ELR (cell line): ENCODE data around the gene FAF1.
"Not testable (repeated sequence)": the region's sequence is repeated elsewhere in the genome, so short reads cannot be mapped to it uniquely, and the experiment has no call there.

Experiments used
- DNase-seq: peaks from one replicate; pipeline ENCODE4 v3.0.0-alpha.2; 2015; ENCODE audit warnings: low read depth

FAF1 gene

DNA sequence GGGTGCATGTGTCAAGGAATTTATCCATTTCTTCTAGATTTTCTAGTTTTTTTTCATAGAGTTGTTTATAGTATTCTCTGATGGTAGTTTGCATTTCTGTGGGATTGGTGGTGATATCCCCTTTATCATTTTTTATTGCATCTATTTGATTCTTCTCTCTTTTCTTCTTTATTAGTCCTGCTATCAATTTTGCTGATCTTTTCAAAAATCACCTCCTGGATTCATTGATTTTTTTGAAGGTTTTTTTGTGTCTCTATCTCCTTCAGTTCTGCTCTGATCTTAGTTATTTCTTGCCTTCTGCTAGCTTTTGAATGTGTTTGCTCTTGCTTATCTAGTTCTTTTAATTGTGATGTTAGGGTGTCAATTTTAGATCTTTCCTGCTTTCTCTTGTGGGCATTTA lies 52.5 kb downstream of the FAF1 start:
- DNase-seq = not testable (repeated sequence)

DNA sequence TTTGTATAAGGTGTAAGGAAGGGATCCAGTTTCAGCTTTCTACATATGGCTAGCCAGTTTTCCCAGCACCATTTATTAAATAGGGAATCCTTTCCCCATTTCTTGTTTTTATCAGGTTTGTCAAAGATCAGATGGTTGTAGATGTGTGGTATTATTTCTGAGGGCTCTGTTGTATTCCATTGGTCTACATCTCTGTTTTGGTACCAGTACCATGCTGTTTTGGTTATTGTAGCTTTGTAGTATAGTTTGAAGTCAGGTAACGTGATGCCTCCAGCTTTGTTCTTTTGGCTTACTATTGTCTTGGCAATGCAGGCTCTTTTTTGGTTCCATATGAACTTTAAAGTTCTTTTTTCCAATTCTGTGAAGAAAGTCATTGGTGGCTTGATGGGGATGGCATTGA lies 54.0 kb downstream of the FAF1 start:
- not testable (repeated sequence) for DNase-seq

DNA sequence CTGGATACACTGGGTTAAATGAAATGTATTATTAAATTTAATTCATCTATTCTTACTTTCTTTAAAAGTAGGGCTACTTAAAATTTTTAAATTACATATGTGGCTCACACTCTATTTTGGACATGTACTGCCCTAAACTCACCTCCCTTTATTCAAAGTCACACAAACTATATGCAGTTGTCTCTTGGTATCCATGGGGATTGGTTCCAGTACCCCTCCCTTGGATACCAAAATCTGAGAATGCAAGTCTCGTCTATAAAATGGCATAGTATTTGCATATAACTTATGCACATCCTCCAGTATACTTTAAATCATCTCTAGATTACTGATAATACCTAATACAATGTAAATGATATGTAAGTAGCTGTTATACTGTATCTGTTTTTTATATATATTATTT lies 57.6 kb downstream of the FAF1 start:
- DNase-seq = no peak

DNA sequence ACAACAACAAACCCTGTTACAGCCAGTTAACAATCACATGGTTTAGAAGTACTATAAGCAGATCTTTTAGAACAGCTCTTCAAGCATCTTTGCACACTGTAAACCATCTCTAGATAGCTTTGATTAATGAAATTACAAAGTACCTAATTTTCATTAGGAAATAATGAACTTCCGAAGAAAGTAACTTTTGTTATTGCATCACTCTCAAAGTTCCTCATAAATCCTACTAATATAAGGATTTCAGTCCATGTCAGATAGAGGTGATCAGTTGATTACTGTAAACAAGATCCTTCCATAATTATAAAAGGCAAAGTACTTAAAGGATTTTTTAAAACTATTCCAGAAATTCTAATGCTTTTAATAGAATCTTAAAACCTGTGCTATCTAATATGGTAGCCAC lies 58.2 kb downstream of the FAF1 start:
- no peak for DNase-seq

DNA sequence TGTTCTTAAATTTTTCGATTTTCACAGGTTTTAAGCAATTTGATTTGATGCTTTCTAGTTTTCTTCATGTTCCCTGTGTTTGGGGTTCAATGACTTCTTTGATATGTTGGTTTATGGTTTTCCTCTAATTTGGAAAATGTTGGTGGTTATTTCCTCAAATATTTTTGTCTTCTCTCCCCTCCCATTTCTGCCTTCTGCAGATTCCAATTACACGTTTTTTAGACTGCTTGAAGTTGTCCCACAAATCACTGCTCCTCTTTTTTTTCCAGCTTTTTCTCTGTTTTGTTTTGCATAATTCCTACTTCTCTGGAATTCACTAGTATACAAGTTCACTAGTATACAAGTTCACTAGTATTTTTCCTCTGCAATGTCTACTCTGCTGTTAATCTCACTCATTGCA lies 61.3 kb downstream of the FAF1 start:
- no peak for DNase-seq

DNA sequence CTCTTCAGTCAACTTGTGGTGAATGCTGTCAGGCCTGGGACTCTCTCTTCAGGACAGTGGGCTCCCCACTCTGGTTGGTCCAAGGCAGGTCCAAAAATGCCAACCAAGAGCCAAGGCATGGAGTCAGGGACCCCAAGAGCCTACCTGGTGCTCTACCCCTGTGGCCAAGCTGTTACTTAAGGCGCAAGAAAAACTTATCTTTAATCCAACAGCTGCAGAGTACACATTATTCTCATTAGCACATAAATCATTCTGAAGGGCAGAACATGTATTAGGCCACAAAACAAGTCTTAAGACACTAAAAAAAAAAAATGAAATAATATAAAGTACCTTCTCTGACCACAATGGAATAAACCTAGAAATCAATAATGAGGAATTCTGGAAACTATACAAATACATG lies 65.7 kb downstream of the FAF1 start:
- DNase-seq = no peak

DNA sequence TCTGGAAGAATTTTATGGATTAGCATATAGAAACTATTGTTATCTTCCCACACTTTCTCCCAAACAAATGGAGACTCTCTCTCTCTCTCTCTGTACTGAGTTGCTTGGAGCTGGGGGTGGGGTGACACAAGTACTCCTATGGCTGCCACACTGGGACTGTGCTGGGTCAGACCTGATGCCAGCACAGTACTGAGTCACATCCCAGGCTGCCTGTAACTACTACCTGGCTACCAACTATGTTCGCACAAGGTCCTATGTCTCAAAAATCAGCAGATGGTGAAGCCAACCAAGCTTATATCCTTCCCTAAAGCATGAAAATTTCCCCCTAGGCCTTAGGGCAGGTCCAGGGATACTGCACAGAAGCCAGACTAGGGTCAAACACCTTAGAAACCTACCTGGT lies 66.6 kb downstream of the FAF1 start:
- no peak for DNase-seq

DNA sequence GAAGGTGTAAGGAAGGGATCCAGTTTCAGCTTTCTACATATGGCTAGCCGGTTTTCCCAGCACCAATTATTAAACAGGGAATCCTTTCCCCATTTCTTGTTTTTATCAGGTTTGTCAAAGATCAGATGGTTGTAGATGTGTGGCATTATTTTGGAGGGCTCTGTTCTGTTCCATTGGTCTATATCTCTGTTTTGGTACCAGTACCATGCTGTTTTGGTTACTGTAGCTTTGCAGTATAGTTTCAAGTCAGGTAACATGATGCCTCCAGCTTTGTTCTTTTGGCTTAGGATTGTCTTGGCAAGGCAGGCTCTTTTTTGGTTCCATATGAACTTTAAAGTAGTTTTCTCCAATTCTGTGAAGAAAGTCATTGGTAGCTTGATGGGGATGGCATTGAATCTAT lies 72.5 kb downstream of the FAF1 start:
- DNase-seq = not testable (repeated sequence)

DNA sequence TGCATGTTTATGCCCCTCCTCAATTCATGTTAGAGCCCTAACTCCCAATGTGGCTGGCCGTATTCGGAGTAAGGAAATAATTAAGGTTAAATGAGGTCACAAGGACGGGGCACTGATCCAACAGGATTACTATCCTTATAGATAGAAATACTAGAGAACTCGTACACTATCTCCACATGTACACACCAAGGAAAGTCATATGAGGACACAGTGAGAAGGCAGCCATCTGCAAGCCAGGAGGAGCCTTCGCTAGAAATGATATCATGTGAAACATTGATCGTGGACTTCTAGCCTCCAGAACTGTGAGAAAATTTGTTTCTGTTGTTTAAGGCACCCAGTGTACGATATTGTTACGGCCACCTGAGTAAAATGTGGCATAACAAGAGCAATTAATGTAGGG lies 79.7 kb downstream of the FAF1 start:
- DNase-seq = no peak

DNA sequence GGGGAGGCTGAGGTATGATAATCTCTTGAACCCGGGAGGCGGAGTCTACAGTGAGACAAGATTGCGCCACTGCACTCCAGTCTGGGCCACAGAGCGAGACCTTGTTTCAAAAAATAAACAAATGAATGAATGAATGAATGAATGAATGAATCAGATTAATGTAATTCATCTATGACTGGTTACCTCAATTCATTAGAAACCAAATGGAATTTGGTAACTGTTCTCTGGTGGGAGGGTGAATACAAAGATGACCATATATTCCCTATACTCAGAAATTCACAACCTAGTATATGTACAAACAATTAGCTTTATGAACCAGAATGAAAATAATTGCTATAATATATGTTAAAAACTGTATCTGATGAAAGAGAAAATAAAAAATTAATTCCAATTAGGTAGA lies 80.9 kb downstream of the FAF1 start:
- DNase-seq = no peak

DNA sequence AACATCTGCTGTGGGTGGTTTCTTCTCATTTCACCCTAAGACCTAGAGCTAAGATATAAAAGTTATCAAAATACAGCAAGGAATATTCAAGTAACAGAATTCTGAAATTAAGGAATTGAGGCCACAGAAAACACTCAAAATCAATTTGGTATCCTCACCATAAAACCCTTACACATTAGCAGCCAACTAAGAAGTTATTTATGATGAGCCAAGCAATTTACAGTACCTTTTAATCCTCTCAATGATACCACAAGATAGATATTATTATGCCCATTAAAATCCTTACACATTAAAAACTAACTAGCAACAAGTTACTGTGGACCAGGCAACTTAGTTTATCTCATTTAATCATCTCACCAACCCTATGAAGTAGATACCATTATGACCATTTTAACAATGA lies 81.6 kb downstream of the FAF1 start:
- no peak for DNase-seq

DNA sequence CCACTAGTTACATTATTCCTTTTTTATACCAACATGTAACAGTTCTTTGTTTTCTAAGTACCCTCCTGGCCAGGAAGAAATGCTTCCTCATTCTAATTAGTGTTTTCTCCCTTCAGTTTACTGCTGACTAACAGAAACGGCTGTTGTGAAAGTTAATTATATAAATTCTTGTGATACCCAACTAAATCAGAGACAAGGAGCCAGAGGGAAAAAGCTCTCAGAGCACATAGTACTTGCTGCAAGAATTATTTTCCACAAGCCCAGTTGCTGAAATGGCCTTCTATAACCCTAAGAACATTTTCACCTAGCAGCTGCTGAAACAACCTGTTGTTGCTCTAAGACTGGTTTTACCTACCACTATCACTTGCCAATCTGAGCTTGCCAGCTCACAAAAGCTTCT lies 82.4 kb downstream of the FAF1 start:
- DNase-seq = no peak

DNA sequence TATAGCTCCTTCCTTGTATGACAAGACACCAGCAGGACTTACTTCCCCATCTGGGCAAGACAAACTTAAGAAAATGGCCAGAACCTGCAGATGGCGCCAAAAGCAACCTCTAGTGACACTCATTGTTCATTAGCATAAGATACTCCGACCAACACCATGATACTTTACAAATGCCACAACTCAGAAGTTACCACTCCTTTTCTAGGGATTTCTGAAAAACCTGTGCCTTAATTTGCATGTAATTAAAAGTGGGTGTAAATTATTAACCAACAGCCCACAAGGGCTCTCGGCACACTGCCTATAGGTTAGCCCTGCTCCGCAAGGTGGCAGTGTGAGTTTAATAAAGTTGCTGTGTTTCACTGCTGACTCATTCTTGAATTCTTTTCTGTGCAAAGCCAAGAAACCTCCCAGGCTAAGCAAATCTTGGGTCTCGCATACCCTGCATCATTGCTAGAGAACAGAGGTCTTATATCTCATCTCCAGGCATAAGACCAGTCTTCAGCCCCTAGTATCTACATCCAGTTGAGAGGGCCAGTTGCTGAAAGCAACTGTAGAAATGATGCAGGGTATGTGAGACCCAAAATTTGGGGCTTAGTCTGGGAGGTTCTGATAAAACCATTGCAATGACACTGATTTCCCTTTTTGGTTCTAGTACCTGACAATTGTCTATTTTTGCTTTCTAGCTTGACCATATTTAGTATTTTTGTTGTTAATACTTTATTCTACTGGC lies 86.4 kb downstream of the FAF1 start:
- peak; percentile 65 for DNase-seq

DNA sequence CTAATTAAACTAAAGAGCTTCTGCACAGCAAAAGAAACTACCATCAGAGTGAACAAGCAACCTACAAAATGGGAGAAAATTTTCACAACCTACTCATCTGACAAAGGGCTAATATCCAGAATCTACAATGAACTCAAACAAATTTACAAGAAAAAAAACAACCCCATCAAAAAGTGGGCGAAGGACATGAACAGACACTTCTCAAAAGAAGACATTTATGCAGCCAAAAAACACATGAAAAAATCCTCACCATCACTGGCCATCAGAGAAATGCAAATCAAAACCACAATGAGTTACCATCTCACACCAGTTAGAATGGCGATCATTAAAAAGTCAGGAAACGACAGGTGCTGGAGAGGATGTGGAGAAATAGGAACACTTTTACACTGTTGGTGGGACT lies 95.2 kb downstream of the FAF1 start:
- not testable (repeated sequence) for DNase-seq

DNA sequence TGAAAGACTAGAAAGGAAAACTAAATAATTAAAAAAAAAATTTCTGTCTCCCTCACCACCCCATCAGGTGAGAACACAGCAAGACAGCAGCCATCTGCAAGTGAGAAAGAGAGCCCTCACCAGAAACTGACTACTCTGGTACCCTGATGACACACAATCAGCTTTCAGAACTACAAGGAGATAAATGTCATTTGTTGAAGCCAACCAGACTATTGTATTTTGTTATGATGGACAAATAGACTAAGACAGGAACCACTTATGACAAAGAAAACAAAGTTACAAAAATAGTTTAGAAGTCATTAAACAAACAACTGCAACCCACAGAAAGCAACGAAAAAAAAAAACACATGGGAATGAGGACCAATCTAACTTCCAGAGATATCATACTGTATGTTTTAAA lies 98.3 kb downstream of the FAF1 start:
- no peak for DNase-seq

DNA sequence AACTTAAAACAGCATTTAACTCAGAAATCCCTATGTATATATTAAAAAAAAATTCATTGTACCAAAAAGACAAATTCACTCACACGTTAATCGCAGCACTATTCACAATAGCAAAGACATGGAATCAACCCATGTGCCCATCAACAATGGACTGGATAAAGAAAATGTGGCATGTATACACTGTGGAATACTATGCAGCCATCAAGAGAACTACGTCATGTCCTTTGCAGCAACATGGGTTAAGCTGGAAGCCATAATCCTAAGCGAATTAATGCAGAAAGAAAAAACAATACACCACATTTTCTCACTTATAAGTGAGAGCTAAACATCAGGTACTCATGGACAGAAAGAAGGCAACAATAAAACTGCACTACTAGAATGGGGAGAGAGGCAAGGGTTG lies 99.4 kb downstream of the FAF1 start:
- DNase-seq = no peak

DNA sequence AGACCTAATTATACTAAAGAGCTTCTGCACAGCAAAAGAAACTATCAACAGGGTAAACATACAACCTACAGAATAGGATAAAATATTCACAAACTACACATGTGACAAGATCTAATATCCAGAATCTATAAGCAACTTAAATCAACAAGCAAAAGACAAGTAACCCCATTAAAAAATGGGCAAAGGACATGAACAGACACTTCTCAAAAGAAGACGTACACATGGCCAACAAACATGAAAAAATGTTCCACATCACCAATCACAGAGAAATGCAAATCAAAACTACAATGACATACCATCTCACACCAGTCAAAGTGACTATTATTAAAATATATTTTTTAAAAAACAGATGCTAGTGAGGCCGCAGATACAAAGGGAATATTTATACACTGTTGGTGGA lies 99.8 kb downstream of the FAF1 start:
- no peak for DNase-seq

DNA sequence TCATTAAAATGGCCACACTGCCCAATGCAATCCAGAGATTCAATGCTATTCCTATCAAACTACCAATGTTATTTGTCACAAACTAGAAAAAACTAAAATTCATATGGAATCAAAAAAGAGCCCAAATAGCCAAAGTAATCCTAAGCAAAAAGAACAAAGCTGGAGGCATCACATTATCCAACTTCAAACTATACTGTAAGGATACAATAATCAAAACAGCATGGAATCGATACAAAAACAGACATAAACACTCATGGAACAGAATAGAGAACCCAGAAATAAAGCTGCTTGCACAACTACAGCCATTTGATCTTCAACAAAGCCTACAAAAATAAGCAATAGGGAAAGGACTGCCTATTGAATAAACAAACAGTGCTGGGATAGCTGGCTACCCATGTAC lies 100.4 kb downstream of the FAF1 start:
- no peak for DNase-seq

DNA sequence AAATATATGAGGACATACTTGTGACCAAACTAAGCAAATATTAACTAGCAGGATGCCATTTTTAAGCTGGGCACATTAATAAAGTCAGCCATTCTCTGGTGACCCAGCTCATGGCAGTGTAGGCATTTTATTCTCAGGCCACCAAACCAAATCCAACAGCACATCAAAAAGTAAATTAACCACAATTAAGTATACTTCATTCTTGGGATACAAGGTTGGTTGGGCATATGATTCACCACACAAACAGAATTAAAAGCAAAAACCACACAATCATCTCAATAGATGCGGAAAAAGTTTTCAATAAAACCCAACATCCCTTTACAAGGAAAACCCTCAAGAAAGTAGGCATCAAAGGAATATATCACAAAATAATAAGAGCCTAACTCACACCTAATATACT lies 101.3 kb downstream of the FAF1 start:
- no peak for DNase-seq

DNA sequence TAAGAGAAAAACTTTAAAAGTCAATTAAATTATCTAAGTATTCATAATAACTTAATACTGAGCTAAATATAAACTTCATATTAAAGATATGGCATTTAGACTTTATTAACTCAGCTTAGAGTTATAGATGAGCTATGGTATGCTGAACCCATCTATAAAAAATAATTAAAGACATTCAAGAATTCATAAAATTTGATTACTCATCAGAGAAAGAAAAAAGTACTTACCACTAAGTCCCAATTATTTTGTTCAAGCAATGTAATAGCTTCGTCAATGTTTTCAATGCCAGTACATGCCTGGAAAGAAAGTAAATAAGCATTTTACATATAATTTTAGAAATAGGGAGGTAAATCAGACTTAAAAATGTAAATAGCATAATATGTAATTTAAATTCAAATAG lies 102.4 kb downstream of the FAF1 start:
- DNase-seq = no peak

DNA sequence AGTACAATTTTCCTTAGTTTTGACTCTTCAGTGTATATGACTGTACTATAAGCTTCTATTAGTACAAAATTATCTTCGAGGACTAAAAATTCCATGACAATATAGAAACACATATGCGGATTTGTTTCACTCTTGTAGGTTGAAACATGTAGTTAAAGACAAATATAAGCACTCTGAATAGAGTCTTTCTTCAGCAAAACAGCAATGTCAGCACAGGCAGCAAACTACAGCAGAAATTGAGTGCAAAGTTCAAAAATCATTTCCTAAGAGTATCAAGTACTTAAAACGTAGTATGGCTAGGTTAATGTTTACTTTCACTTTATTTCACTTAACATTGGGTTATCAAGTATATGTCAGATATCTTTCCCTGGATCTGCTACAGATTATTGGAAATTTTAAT lies 106.7 kb downstream of the FAF1 start:
- DNase-seq = no peak

DNA sequence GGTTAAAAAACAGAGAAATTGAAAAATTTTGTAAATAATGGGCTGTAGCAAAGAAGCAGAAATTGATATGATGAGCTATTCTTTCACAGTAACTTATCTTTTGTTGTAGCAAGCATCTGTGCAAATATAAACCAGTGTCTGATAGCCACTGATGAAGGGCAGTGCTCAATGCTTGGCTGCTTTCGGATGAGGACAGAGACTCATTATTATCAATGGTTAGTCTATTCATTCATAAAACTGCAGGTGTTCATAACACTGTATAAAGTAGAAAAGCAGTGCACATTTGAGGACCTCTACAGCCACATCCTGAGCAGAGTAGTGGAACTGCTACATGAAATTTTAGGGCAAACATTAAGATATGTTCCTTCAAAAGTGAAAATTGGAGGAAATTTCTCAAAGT lies 107.2 kb downstream of the FAF1 start:
- DNase-seq = no peak

DNA sequence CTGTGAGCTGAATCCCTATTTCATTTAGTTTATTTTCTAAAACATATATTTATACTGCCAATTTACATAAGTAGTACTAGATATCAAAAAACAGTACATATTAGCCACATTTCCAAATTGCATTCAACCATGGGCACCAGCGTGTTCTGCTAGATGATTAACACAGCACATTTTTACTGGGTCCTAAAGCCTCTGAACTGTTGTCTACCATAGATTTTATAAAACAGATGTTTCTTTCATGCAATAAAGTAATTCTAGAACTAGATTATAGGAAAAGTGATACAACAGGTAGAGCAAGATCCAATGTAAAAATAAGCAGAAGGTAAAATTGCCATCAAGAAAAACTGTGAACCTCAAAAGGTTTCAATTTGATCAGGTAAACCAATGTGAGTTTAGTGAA lies 108.6 kb downstream of the FAF1 start:
- no peak for DNase-seq

DNA sequence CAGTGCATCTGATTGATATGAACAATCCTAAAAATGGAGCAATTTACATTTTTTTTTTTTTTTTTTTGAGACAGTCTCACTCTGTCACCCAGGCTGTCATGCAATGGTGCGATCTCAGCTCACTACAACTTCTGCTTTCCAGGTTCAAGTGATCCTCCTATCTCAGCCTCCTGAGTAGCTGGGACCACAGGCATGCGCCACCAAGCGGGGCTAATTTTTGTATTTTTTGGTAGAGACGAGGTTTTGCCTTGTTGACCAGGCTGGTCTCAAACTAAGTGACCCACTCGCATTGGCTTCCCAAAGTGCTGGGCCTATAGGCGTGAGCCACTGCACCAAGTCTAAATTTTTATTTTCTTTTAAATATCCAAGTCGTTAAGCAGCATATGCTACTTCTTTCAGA lies 109.0 kb downstream of the FAF1 start:
- DNase-seq = no peak

DNA sequence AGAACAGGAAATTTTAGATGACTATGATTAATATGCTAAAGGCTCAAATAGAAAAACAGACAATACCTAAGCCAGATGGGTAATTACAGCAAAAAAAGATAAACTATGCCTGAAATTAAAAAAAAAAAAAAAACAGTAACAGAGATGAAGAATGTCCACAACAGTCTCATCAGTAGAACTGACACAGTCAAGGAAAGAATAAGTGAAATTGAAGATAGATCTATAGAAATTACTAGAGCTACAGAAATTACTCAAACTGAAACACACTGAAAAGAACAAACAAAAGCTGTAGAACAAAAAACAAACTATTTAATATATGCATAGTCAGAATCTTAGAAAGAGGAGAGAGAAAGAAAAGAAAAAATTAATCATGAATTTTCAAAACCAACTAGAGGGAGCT lies 112.8 kb downstream of the FAF1 start:
- no peak for DNase-seq
